ENCODE results near the gene ADH1B. TPM values are rescaled to one million over a fixed set of nuclear protein-coding genes. Genes with fewer than 3 reads are reported as not detected.

The ADH1B gene
- total RNA-seq, 1 experiment from 2014 or later = not detected

Other genes starting within 250 kb of the ADH1B start
- gene ADH5, start 232.6 kb downstream of the ADH1B start, total RNA-seq (2014; rRNA removed) = 134 and 140 TPM in 2 replicates
- gene ADH4, start 177.1 kb downstream of the ADH1B start, total RNA-seq (2014; rRNA removed) = not detected in 2 replicates
- not detected in 2 replicates for gene ADH6, start 102.2 kb downstream of the ADH1B start, total RNA-seq (2014; rRNA removed)
- gene ADH1A, start 30.4 kb downstream of the ADH1B start, total RNA-seq (2014; rRNA removed) = not detected in 2 replicates
- not detected in 2 replicates for gene ADH1C, start 31.3 kb upstream of the ADH1B start, total RNA-seq (2014; rRNA removed)
- gene ADH7, start 113.9 kb upstream of the ADH1B start, total RNA-seq (2014; rRNA removed) = not detected in 2 replicates
- not detected in 2 replicates for gene C4orf17, start 189.6 kb upstream of the ADH1B start, total RNA-seq (2014; rRNA removed)
- gene TRMT10A, start 242.6 kb upstream of the ADH1B start, total RNA-seq (2014; rRNA removed) = 6.0 and 9.6 TPM in 2 replicates